ENCODE results near the gene PDIK1L.

GRCh38 chr1:26078286-26079177, 33.1 kb upstream of the PDIK1L start:
- TF ChIP-seq CTCF (IDR thresholded peaks at IDR 0.05; ENCODE audit: low read depth, low read length) (no peak), MYC (IDR thresholded peaks at IDR 0.05; ENCODE audit: low read depth, low read length) (no peak), POLR2A (IDR thresholded peaks at IDR 0.05; ENCODE audit: extremely low read depth, insufficient read length) (no peak)

All from NB4 (cell line).